HCT116 (cell line): Measurements from ENCODE around the gene KHDRBS2. TPM values are rescaled to one million over a fixed set of nuclear protein-coding genes. Genes with fewer than 3 reads are reported as not detected.

ENCODE experiments used
- ATAC-seq: fragments of 200-7000 bp; cut with Tn5 transposase; 2 replicates; pipeline ENCODE4 v1.9.1; 2020; ENCODE audit warnings: mild to moderate bottlenecking, moderate library complexity
- BruUV-seq: library from RNA; stranded (reverse); fragments of 400-500 nt; replicated peaks from 2 replicates; lab custom pipeline; 2021; lab: Mats Ljungman, UMichigan
- CTCF ChIA-PET: fragments of 300-600 bp; sonication (Branson Sonifier 250); formaldehyde crosslinking; loops from one replicate; lab custom pipeline; 2021; ENCODE audit warnings: antibody characterized with exemption; lab: Charles Lee
- POLR2A ChIA-PET: fragments of 300-600, 350-600 bp; sonication (Branson Sonifier 250); formaldehyde crosslinking; loops from one replicate; lab custom pipeline; 2021; ENCODE audit warnings: antibody characterized with exemption; lab: Charles Lee
- RAD21 ChIA-PET, 2 experiments: fragments of 300-600 bp; sonication (Branson Sonifier 250); formaldehyde crosslinking; loops; one replicate each; lab custom pipeline; 2023; ENCODE audit warnings: low total read pairs in 2 of 2; ENCODE audit not compliant: uncharacterized antibody in 2 of 2, unreplicated experiment in 2 of 2, low non-redundant PET in 1 of 2; lab: Charles Lee
- DNase-seq: peaks from one replicate; pipeline ENCODE4 v3.0.0-alpha.2; 2010; ENCODE audit warnings: low read depth, low spot score
- H2AFZ ChIP-seq: fragments of 200-600 bp; shearing (Covaris generic), sonication (generic); 2 replicates; pipeline ENCODE4 v1.6.1; 2017; ENCODE audit warnings: low read depth, mixed run types, mixed read lengths, antibody characterized with exemption, low read length; ENCODE audit not compliant: poor library complexity, severe bottlenecking
- H3K27ac ChIP-seq: 2 replicates; pipeline ENCODE4 v1.5.1; 2012; ENCODE audit warnings: low read depth, low read length
- H3K27me3 ChIP-seq: fragments of 200-600 bp; sonication (generic); 2 replicates; pipeline ENCODE4 v1.6.1; 2016; ENCODE audit warnings: mixed run types, low read length, mixed read lengths; ENCODE audit not compliant: insufficient read depth
- H3K36me3 ChIP-seq, 2 experiments: fragments of 200-500 bp in 1 of 2; fragments of 200-600 bp in 1 of 2; sonication (Bioruptor generic) in 1 of 2; sonication (generic) in 1 of 2; 2 replicates each; pipeline versions ENCODE4 v1.5.1 to v1.6.1; 2014 to 2016; ENCODE audit warnings: low read length in 2 of 2, inconsistent platforms in 1 of 2, mixed read lengths in 1 of 2, mixed run types in 1 of 2; ENCODE audit not compliant: insufficient read depth in 2 of 2, control insufficient read depth in 1 of 2
- H3K4me1 ChIP-seq, 2 experiments: fragments of 200-600 bp in 1 of 2; sonication (generic) in 1 of 2; 2 replicates each; pipeline versions ENCODE4 v1.5.1 to v1.6.1; 2012 to 2017; ENCODE audit warnings: low read length in 2 of 2, inconsistent platforms in 1 of 2, mild to moderate bottlenecking in 1 of 2, mixed read lengths in 1 of 2, mixed run types in 1 of 2, moderate library complexity in 1 of 2; ENCODE audit not compliant: insufficient read depth in 2 of 2, control insufficient read depth in 1 of 2
- H3K4me2 ChIP-seq: fragments of 200-600 bp; sonication (generic); 2 replicates; pipeline ENCODE4 v1.6.1; 2017; ENCODE audit warnings: mixed run types, low read length, mixed read lengths
- H3K4me3 ChIP-seq, 2 experiments: fragments of 200-600 bp in 1 of 2; sonication (generic) in 1 of 2; replicated peaks in 1 of 2; 2 replicates each; pipeline ENCODE4 v1.5.1; 2011 to 2016; ENCODE audit warnings: low read length in 2 of 2, control low read depth in 1 of 2, low read depth in 1 of 2, mild to moderate bottlenecking in 1 of 2, mixed read lengths in 1 of 2, mixed run types in 1 of 2
- H3K79me2 ChIP-seq: fragments of 200-600 bp; sonication (generic); 2 replicates; pipeline ENCODE4 v1.6.1; 2017; ENCODE audit warnings: mild to moderate bottlenecking, mixed run types, low read length, moderate library complexity, mixed read lengths; ENCODE audit not compliant: insufficient read depth
- H3K9ac ChIP-seq: fragments of 200-600 bp; sonication (generic); 2 replicates; pipeline ENCODE4 v1.6.1; 2016; ENCODE audit warnings: low read length, mixed read lengths
- H3K9me2 ChIP-seq: fragments of 200-600 bp; sonication (generic), shearing (Covaris generic); 2 replicates; pipeline ENCODE4 v1.6.1; 2017; ENCODE audit warnings: mixed run types, mild to moderate bottlenecking, moderate library complexity; ENCODE audit not compliant: insufficient read depth
- H3K9me3 ChIP-seq, 2 experiments: fragments of 200-500 bp in 1 of 2; fragments of 200-600 bp in 1 of 2; sonication (Bioruptor generic) in 1 of 2; sonication (generic) in 1 of 2; 2 replicates each; pipeline ENCODE4 v1.6.1; 2014 to 2017; ENCODE audit warnings: low read length in 2 of 2, mixed read lengths in 2 of 2, inconsistent platforms in 1 of 2, low read depth in 1 of 2, mild to moderate bottlenecking in 1 of 2, mixed run types in 1 of 2, moderate library complexity in 1 of 2; ENCODE audit not compliant: control insufficient read depth in 1 of 2, insufficient read depth in 1 of 2
- H4K20me1 ChIP-seq: fragments of 200-600 bp; sonication (generic), shearing (Covaris generic); 2 replicates; pipeline ENCODE4 v1.6.1; 2017; ENCODE audit warnings: mixed run types, mild to moderate bottlenecking, moderate library complexity; ENCODE audit not compliant: insufficient read depth
- CEBPB ChIP-seq: IDR thresholded peaks from 2 replicates; pipeline ENCODE4 v1.6.1; 2012; ENCODE audit warnings: low read depth
- EZH2phosphoT487 ChIP-seq: fragments of 200-600 bp; IDR thresholded peaks from 2 replicates; pipeline ENCODE4 v1.6.1; 2018; ENCODE audit warnings: antibody characterized with exemption, borderline replicate concordance
- FOSL1 ChIP-seq: IDR thresholded peaks from 2 replicates; pipeline ENCODE4 v1.6.1; 2012; ENCODE audit warnings: low read depth
- POLR2A ChIP-seq: IDR thresholded peaks from 2 replicates; pipeline ENCODE4 v1.7.0; 2011; ENCODE audit warnings: borderline replicate concordance; ENCODE audit not compliant: insufficient read depth, insufficient read length; ENCODE audit errors: extremely low read depth
- SIN3A ChIP-seq: IDR thresholded peaks from 2 replicates; pipeline ENCODE4 v1.6.1; 2012; ENCODE audit warnings: low read depth
- SP1 ChIP-seq: IDR thresholded peaks from 2 replicates; pipeline ENCODE4 v1.6.1; 2012; ENCODE audit warnings: low read depth
- SRF ChIP-seq: IDR thresholded peaks from 2 replicates; pipeline ENCODE4 v1.6.1; 2012; ENCODE audit warnings: low read depth
- ZFX ChIP-seq: fragments of 450-650 bp; IDR thresholded peaks from 2 replicates; pipeline ENCODE4 v1.6.1; 2017
- intact Hi-C: fragments of 100-400 bp; cut with micrococcal nuclease; formaldehyde crosslinking; loops from 2 replicates; pipeline ENCODE4 v1.10.0; 2022
- total RNA-seq: library from RNA; stranded (reverse); gene quantifications from one replicate; pipeline ENCODE4 v1.2.1, GENCODE V29; 2021; ENCODE audit not compliant: unreplicated experiment
- TF ChIP-seq, protein P1 (sequence below): IDR thresholded peaks from 2 replicates; pipeline ENCODE4 v1.6.1; 2012
- TF ChIP-seq, protein P2 (sequence below): IDR thresholded peaks from 2 replicates; pipeline ENCODE4 v1.6.1; 2012
- TF ChIP-seq, protein P3 (sequence below): IDR thresholded peaks from 2 replicates; pipeline ENCODE4 v1.6.1; 2012; ENCODE audit warnings: low read depth
- TF ChIP-seq, protein P4 (sequence below), 3 experiments: fragments of 200-600 bp in 1 of 3; sonication (generic) in 1 of 3; IDR thresholded peaks in 2 of 3; conservative IDR thresholded peaks in 1 of 3; 2 replicates each; pipeline ENCODE4 v1.5.1; 2012 to 2017; ENCODE audit warnings: low read depth in 2 of 3, low read length in 2 of 3, antibody characterized with exemption in 1 of 3, borderline replicate concordance in 1 of 3, control low read depth in 1 of 3, mild to moderate bottlenecking in 1 of 3, mixed read lengths in 1 of 3, mixed run types in 1 of 3, moderate library complexity in 1 of 3; ENCODE audit not compliant: insufficient read depth in 1 of 3

KHDRBS2 gene
- total RNA-seq, 1 experiment from 2014 or later, result not detected

DNA sequence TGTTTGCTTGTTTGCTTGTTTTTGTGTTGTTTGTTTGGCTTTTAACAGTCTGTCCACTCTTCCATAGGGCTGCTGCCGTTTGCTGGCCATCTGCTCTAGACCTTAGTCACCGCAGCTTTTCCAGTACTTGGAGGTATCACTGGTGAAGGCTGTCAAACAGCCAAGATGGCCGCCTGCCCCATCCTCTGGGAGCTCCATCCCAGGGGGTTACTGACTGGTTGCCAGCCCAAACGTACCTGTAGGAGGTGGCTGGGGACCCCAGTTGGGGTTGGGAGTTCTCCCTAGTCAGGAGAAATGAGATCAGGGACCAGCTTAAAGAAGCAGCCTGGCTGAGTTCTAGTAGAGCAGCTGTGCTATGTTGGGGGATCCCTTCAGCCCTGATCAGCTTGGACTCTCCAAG lies 418.4 kb downstream of the KHDRBS2 start:
- H3K9me2 ChIP-seq, result no peaks in the 10 kb centered on the region
- intact Hi-C loops, result no loop called here
- H3K9ac ChIP-seq, result no peak overlapping the region
- TF ChIP-seq FOSL1, result no peak
- TF ChIP-seq SRF, result no peak
- no peak for TF ChIP-seq CEBPB
- no peak for TF ChIP-seq EZH2phosphoT487
- TF ChIP-seq ZFX, result no peak
- TF ChIP-seq, protein P1, sequence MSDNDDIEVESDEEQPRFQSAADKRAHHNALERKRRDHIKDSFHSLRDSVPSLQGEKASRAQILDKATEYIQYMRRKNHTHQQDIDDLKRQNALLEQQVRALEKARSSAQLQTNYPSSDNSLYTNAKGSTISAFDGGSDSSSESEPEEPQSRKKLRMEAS, result no peak
- TF ChIP-seq SP1, result no peak
- TF ChIP-seq, protein P2, sequence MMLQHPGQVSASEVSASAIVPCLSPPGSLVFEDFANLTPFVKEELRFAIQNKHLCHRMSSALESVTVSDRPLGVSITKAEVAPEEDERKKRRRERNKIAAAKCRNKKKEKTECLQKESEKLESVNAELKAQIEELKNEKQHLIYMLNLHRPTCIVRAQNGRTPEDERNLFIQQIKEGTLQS, result no peak
- TF ChIP-seq, protein P3, sequence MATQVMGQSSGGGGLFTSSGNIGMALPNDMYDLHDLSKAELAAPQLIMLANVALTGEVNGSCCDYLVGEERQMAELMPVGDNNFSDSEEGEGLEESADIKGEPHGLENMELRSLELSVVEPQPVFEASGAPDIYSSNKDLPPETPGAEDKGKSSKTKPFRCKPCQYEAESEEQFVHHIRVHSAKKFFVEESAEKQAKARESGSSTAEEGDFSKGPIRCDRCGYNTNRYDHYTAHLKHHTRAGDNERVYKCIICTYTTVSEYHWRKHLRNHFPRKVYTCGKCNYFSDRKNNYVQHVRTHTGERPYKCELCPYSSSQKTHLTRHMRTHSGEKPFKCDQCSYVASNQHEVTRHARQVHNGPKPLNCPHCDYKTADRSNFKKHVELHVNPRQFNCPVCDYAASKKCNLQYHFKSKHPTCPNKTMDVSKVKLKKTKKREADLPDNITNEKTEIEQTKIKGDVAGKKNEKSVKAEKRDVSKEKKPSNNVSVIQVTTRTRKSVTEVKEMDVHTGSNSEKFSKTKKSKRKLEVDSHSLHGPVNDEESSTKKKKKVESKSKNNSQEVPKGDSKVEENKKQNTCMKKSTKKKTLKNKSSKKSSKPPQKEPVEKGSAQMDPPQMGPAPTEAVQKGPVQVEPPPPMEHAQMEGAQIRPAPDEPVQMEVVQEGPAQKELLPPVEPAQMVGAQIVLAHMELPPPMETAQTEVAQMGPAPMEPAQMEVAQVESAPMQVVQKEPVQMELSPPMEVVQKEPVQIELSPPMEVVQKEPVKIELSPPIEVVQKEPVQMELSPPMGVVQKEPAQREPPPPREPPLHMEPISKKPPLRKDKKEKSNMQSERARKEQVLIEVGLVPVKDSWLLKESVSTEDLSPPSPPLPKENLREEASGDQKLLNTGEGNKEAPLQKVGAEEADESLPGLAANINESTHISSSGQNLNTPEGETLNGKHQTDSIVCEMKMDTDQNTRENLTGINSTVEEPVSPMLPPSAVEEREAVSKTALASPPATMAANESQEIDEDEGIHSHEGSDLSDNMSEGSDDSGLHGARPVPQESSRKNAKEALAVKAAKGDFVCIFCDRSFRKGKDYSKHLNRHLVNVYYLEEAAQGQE, result no peak
- TF ChIP-seq POLR2A, result no peak
- TF ChIP-seq, protein P4, sequence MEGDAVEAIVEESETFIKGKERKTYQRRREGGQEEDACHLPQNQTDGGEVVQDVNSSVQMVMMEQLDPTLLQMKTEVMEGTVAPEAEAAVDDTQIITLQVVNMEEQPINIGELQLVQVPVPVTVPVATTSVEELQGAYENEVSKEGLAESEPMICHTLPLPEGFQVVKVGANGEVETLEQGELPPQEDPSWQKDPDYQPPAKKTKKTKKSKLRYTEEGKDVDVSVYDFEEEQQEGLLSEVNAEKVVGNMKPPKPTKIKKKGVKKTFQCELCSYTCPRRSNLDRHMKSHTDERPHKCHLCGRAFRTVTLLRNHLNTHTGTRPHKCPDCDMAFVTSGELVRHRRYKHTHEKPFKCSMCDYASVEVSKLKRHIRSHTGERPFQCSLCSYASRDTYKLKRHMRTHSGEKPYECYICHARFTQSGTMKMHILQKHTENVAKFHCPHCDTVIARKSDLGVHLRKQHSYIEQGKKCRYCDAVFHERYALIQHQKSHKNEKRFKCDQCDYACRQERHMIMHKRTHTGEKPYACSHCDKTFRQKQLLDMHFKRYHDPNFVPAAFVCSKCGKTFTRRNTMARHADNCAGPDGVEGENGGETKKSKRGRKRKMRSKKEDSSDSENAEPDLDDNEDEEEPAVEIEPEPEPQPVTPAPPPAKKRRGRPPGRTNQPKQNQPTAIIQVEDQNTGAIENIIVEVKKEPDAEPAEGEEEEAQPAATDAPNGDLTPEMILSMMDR (IDR thresholded peaks at IDR 0.05 in 2 of 3, conservative IDR thresholded peaks at IDR 0.05 in 1 of 3; ENCODE audit: borderline replicate concordance in 1 of 3, insufficient read depth in 1 of 3, low read depth in 2 of 3, low read length in 2 of 3), result no peak
- TF ChIP-seq SIN3A, result no peak
- ChIA-PET POLR2A (no interaction called here), RAD21 (no interaction called here), CTCF (no interaction called here)
- H3K4me3 ChIP-seq, result no peak overlapping the region
- no peaks in the 10 kb centered on the region for H3K79me2 ChIP-seq
- ATAC-seq (no peak), DNase-seq (no peak)
- peaks cover 4 to 9% of the 10 kb centered on the region in 2 experiments; a peak in 3 of 4 replicates for H3K9me3 ChIP-seq
- H3K4me2 ChIP-seq, result no peak overlapping the region
- no TSS peak for BruUV-seq
- no peak overlapping the region for H2AFZ ChIP-seq
- H4K20me1 ChIP-seq, result no peaks in the 10 kb centered on the region
- H3K27me3 ChIP-seq, result no peaks in the 10 kb centered on the region
- no peak overlapping the region for H3K27ac ChIP-seq
- no peaks in the 10 kb centered on the region for H3K36me3 ChIP-seq
- no peaks in the 10 kb centered on the region for H3K4me1 ChIP-seq
